Measurements from ENCODE around the gene HIKESHI.

- TF ChIP-seq CTCF (IDR thresholded peaks at IDR 0.05) (no peak), POLR2A (IDR thresholded peaks at IDR 0.05) (no peak)
Measured at GRCh38 chr11:86288776-86289507, 13.1 kb upstream of the HIKESHI start.
